ENCODE measurements around the gene ST3GAL6. TPM values are rescaled to one million over a fixed set of nuclear protein-coding genes. Genes with fewer than 3 reads are reported as not detected.

Gene ST3GAL6
- total and polyA plus RNA-seq, 2 experiments from 2014 or later: 9.6 to 16.1 TPM

- no peaks in the 10 kb centered on the region for H3K36me3 ChIP-seq (replicated peaks; ENCODE audit: insufficient read depth, low read depth)
- peak overlapping the region; percentile 66 for H3K27ac ChIP-seq
- peak overlapping the region; percentile 20 for H3K4me2 ChIP-seq
- H3K9me2 ChIP-seq (replicated peaks; ENCODE audit: insufficient read depth): no peaks in the 10 kb centered on the region
- WGBS (ENCODE audit: low lambda C conversion rate, missing lambda C conversion rate): 61% methylated on average over 5 of the region's 5 CpGs
- no peaks in the 10 kb centered on the region for H4K20me1 ChIP-seq (ENCODE audit: insufficient read depth, poor library complexity, severe bottlenecking)
- no peaks in the 10 kb centered on the region for H3K4me1 ChIP-seq (ENCODE audit: insufficient read depth)
- TF ChIP-seq CTCF (IDR thresholded peaks at IDR 0.05; ENCODE audit: poor library complexity) (no peak), EZH2phosphoT487 (IDR thresholded peaks at IDR 0.05; ENCODE audit: low read depth, severe bottlenecking, unreplicated experiment) (no peak), EZH2 (IDR thresholded peaks at IDR 0.05; ENCODE audit: borderline replicate concordance) (no peak)
- H3K27me3 ChIP-seq: no peaks in the 10 kb centered on the region
- no peaks in the 10 kb centered on the region for H3K79me2 ChIP-seq
- peak; percentile 43 for DNase-seq (ENCODE audit: low spot score)
- H3K4me3 ChIP-seq: no peak overlapping the region
- H2AFZ ChIP-seq: no peak overlapping the region
- H3K9me3 ChIP-seq (ENCODE audit: low read depth): no peaks in the 10 kb centered on the region
Observed at GRCh38 chr3:98741121-98741716, 21.9 kb upstream of the ST3GAL6 start.

- Histone ChIP-seq H3K4me3 (no peak overlapping the region), H3K4me1 (ENCODE audit: insufficient read depth) (peaks cover 6% of the 10 kb centered on the region), H3K9me2 (replicated peaks; ENCODE audit: insufficient read depth) (no peaks in the 10 kb centered on the region), H2AFZ (no peak overlapping the region), H3K9me3 (ENCODE audit: low read depth) (no peaks in the 10 kb centered on the region), H3K4me2 (no peak overlapping the region), H4K20me1 (ENCODE audit: insufficient read depth, poor library complexity, severe bottlenecking) (no peaks in the 10 kb centered on the region), H3K36me3 (replicated peaks; ENCODE audit: insufficient read depth, low read depth) (no peaks in the 10 kb centered on the region), H3K79me2 (peaks cover 6% of the 10 kb centered on the region), H3K27ac (no peak overlapping the region), H3K27me3 (no peaks in the 10 kb centered on the region)
- DNase-seq (ENCODE audit: low spot score): peak; percentile 10
- WGBS (ENCODE audit: low lambda C conversion rate, missing lambda C conversion rate): 85% methylated on average over 5 of the region's 5 CpGs
- TF ChIP-seq EZH2 (IDR thresholded peaks at IDR 0.05; ENCODE audit: borderline replicate concordance) (no peak), CTCF (IDR thresholded peaks at IDR 0.05; ENCODE audit: poor library complexity) (no peak)
Observed at GRCh38 chr3:98743071-98743470, 20.1 kb upstream of the ST3GAL6 start.

GRCh38 chr3:98744283-98744682 is 18.9 kb upstream of the ST3GAL6 start:
- no peaks in the 10 kb centered on the region for H3K27me3 ChIP-seq
- H3K27ac ChIP-seq: no peak overlapping the region
- no peaks in the 10 kb centered on the region for H3K9me3 ChIP-seq (ENCODE audit: low read depth)
- peaks cover 7% of the 10 kb centered on the region for H3K79me2 ChIP-seq
- no peaks in the 10 kb centered on the region for H3K9me2 ChIP-seq (replicated peaks; ENCODE audit: insufficient read depth)
- H2AFZ ChIP-seq: no peak overlapping the region
- no peak overlapping the region for H3K4me3 ChIP-seq
- no peaks in the 10 kb centered on the region for H3K36me3 ChIP-seq (replicated peaks; ENCODE audit: insufficient read depth, low read depth)
- no peak for TF ChIP-seq EZH2phosphoT487 (IDR thresholded peaks at IDR 0.05; ENCODE audit: low read depth, severe bottlenecking, unreplicated experiment)
- TF ChIP-seq EZH2 (IDR thresholded peaks at IDR 0.05; ENCODE audit: borderline replicate concordance): no peak
- no peak for TF ChIP-seq CTCF (IDR thresholded peaks at IDR 0.05; ENCODE audit: poor library complexity)
- DNase-seq (ENCODE audit: low spot score): no peak
- no peak overlapping the region for H3K4me2 ChIP-seq
- H4K20me1 ChIP-seq (ENCODE audit: insufficient read depth, poor library complexity, severe bottlenecking): no peaks in the 10 kb centered on the region
- H3K4me1 ChIP-seq (ENCODE audit: insufficient read depth): peaks cover 6% of the 10 kb centered on the region

- WGBS (ENCODE audit: low lambda C conversion rate, missing lambda C conversion rate): 64% methylated on average over 1 of the region's 1 CpG
- H2AFZ ChIP-seq: no peak overlapping the region
- H3K27ac ChIP-seq: no peak overlapping the region
- no peaks in the 10 kb centered on the region for H3K36me3 ChIP-seq (replicated peaks; ENCODE audit: insufficient read depth, low read depth)
- H3K9me3 ChIP-seq (ENCODE audit: low read depth): no peaks in the 10 kb centered on the region
- TF ChIP-seq EZH2 (IDR thresholded peaks at IDR 0.05; ENCODE audit: borderline replicate concordance): no peak
- peaks cover 7% of the 10 kb centered on the region for H3K79me2 ChIP-seq
- H3K4me3 ChIP-seq: no peak overlapping the region
- peaks cover 6% of the 10 kb centered on the region for H3K4me1 ChIP-seq (ENCODE audit: insufficient read depth)
- no peaks in the 10 kb centered on the region for H3K9me2 ChIP-seq (replicated peaks; ENCODE audit: insufficient read depth)
- H4K20me1 ChIP-seq (ENCODE audit: insufficient read depth, poor library complexity, severe bottlenecking): no peaks in the 10 kb centered on the region
- DNase-seq (ENCODE audit: low spot score): no peak
- no peak overlapping the region for H3K4me2 ChIP-seq
- H3K27me3 ChIP-seq: no peaks in the 10 kb centered on the region
Observed at GRCh38 chr3:98745718-98746117, 17.4 kb upstream of the ST3GAL6 start.
